ENCODE measurements around the gene GAK. TPM values are rescaled to one million over a fixed set of nuclear protein-coding genes. Genes with fewer than 3 reads are reported as not detected.

GAK gene
- total and polyA plus RNA-seq, 2 of the 13 experiments (the other 11 are each of a cell fraction or from before 2014, with no cell fraction given): 17.5 to 44.3 TPM

- no peaks in the 10 kb centered on the region for H3K79me2 ChIP-seq (ENCODE audit: insufficient read depth, low read length)
- H3K36me3 ChIP-seq (replicated peaks in 1 of 2; ENCODE audit: control insufficient read depth in 1 of 2, insufficient read depth in 2 of 2, low read length in 2 of 2): no peaks in the 10 kb centered on the region
- no peak overlapping the region for H3K9ac ChIP-seq (ENCODE audit: insufficient read depth, low read depth, low read length)
- peaks cover 12% of the 10 kb centered on the region for H3K9me3 ChIP-seq (ENCODE audit: low read length)
- no peak for FAIRE-seq
- TF ChIP-seq YEATS4 (CRISPR knock-in tag; IDR thresholded peaks at IDR 0.05; ENCODE audit: borderline replicate concordance): no peak
- TF ChIP-seq, protein P1, sequence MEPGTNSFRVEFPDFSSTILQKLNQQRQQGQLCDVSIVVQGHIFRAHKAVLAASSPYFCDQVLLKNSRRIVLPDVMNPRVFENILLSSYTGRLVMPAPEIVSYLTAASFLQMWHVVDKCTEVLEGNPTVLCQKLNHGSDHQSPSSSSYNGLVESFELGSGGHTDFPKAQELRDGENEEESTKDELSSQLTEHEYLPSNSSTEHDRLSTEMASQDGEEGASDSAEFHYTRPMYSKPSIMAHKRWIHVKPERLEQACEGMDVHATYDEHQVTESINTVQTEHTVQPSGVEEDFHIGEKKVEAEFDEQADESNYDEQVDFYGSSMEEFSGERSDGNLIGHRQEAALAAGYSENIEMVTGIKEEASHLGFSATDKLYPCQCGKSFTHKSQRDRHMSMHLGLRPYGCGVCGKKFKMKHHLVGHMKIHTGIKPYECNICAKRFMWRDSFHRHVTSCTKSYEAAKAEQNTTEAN (CRISPR knock-in tag; conservative IDR thresholded peaks at IDR 0.05): no peak
- no peak for TF ChIP-seq ARID2 (CRISPR knock-in tag; IDR thresholded peaks at IDR 0.05; ENCODE audit: borderline replicate concordance)
- no peak for TF ChIP-seq JUNB (CRISPR knock-in tag; IDR thresholded peaks at IDR 0.05; ENCODE audit: borderline replicate concordance)
- TF ChIP-seq ATF7 (IDR thresholded peaks at IDR 0.05): no peak
- TF ChIP-seq ATF7 (CRISPR knock-in tag; IDR thresholded peaks at IDR 0.05): no peak
- no peak for ATAC-seq
- intact Hi-C loops (cut with micrococcal nuclease; ENCODE audit: unreplicated experiment) (no loop called here), in situ Hi-C loops (cut with HindIII; ENCODE audit: extremely low pct_ligation_motif_present, low pct_unique_long_range_greater_than_20kb) (no loop called here)
- H2AFZ ChIP-seq (ENCODE audit: low read length): no peak overlapping the region
- 64% methylated on average over 4 of the region's 4 CpGs for WGBS (ENCODE audit: low lambda C conversion rate)
- peaks cover 6 to 11% of the 10 kb centered on the region in 2 experiments; a peak in 3 of 5 replicates for H3K27me3 ChIP-seq (ENCODE audit: control insufficient read depth in 1 of 2, insufficient read depth in 2 of 2, low read length in 2 of 2)
- H3K4me1 ChIP-seq (ENCODE audit: insufficient read depth, low read length): peaks cover 13% of the 10 kb centered on the region; the same call in 1 of the 2 replicates
- no peak overlapping the region for H3K4me2 ChIP-seq (ENCODE audit: low read depth, low read length)
- BruUV-seq (replicated peaks): no TSS peak
- ChIA-PET CTCF (ENCODE audit: low intra/inter-chr PET ratio, low total read pairs) (no interaction called here), POLR2A (no interaction called here)
- H3K27ac ChIP-seq (ENCODE audit: extremely low read length, insufficient read depth, low read length): no peak overlapping the region
- DNase-seq (ENCODE audit: low spot score): no peak
- H3K4me3 ChIP-seq (replicated peaks in 1 of 3; ENCODE audit: insufficient read depth in 1 of 3, low read depth in 2 of 3, low read length in 3 of 3): no peak overlapping the region
- no peaks in the 10 kb centered on the region for H4K20me1 ChIP-seq (ENCODE audit: insufficient read depth, low read length)
These were observed 92.3 kb downstream of the GAK start for GRCh38 chr4:839675-840443.

- TF ChIP-seq GABPA (IDR thresholded peaks at IDR 0.05; ENCODE audit: low read depth, low read length) (no peak), GABPA (CRISPR knock-in tag; IDR thresholded peaks at IDR 0.05; ENCODE audit: low read depth) (no peak), SPEN (CRISPR knock-in tag; IDR thresholded peaks at IDR 0.05; ENCODE audit: low read depth) (no peak), HNRNPLL (IDR thresholded peaks at IDR 0.05; ENCODE audit: low read depth, low read length, poor library complexity, severe bottlenecking) (no peak), SYNCRIP (IDR thresholded peaks at IDR 0.05; ENCODE audit: insufficient read depth, low read depth, low read length) (no peak), NONO (IDR thresholded peaks at IDR 0.05) (no peak), NONO (CRISPR knock-in tag; conservative IDR thresholded peaks at IDR 0.05) (no peak)
- DNase-seq (ENCODE audit: low spot score) (no peak), ATAC-seq (no peak), FAIRE-seq (no peak)
- Histone ChIP-seq H3K9me3 (ENCODE audit: low read length) (peaks cover 12% of the 10 kb centered on the region), H3K9ac (ENCODE audit: insufficient read depth, low read depth, low read length) (no peak overlapping the region), H3K36me3 (replicated peaks in 1 of 2; ENCODE audit: control insufficient read depth in 1 of 2, insufficient read depth in 2 of 2, low read length in 2 of 2) (no peaks in the 10 kb centered on the region), H3K27me3 (ENCODE audit: control insufficient read depth in 1 of 2, insufficient read depth in 2 of 2, low read length in 2 of 2) (peaks cover 14 to 32% of the 10 kb centered on the region in 2 experiments), H3K4me2 (ENCODE audit: low read depth, low read length) (no peak overlapping the region), H3K4me3 (replicated peaks in 1 of 3; ENCODE audit: insufficient read depth in 1 of 3, low read depth in 2 of 3, low read length in 3 of 3) (no peak overlapping the region), H3K4me1 (ENCODE audit: insufficient read depth, low read length) (peaks cover 13% of the 10 kb centered on the region; the same call in 1 of the 2 replicates), H3K27ac (ENCODE audit: extremely low read length, insufficient read depth, low read length) (no peak overlapping the region), H3K79me2 (ENCODE audit: insufficient read depth, low read length) (no peaks in the 10 kb centered on the region), H2AFZ (ENCODE audit: low read length) (no peak overlapping the region), H4K20me1 (ENCODE audit: insufficient read depth, low read length) (no peaks in the 10 kb centered on the region)
- in situ Hi-C loops (cut with HindIII; ENCODE audit: extremely low pct_ligation_motif_present, low pct_unique_long_range_greater_than_20kb) (no loop called here), intact Hi-C loops (cut with micrococcal nuclease; ENCODE audit: unreplicated experiment) (no loop called here)
- ChIA-PET CTCF (ENCODE audit: low intra/inter-chr PET ratio, low total read pairs) (no interaction called here), POLR2A (no interaction called here)
- WGBS (ENCODE audit: low lambda C conversion rate): 71% methylated on average over 1 of the region's 1 CpG
- BruUV-seq (replicated peaks): no TSS peak
These were observed 94.3 kb downstream of the GAK start for GRCh38 chr4:837772-838171.
